ENCODE results near the gene EAPP. TPM values are rescaled to one million over a fixed set of nuclear protein-coding genes. Genes with fewer than 3 reads are reported as not detected.
"Not testable (repeated sequence)": the region's sequence is repeated elsewhere in the genome, so short reads cannot be mapped to it uniquely, and the experiment has no call there.

Gene EAPP
- total and polyA plus RNA-seq, 2 of the 13 experiments (the other 11 are each of a cell fraction or from before 2014, with no cell fraction given) = 68.7 to 110 TPM

DNA sequence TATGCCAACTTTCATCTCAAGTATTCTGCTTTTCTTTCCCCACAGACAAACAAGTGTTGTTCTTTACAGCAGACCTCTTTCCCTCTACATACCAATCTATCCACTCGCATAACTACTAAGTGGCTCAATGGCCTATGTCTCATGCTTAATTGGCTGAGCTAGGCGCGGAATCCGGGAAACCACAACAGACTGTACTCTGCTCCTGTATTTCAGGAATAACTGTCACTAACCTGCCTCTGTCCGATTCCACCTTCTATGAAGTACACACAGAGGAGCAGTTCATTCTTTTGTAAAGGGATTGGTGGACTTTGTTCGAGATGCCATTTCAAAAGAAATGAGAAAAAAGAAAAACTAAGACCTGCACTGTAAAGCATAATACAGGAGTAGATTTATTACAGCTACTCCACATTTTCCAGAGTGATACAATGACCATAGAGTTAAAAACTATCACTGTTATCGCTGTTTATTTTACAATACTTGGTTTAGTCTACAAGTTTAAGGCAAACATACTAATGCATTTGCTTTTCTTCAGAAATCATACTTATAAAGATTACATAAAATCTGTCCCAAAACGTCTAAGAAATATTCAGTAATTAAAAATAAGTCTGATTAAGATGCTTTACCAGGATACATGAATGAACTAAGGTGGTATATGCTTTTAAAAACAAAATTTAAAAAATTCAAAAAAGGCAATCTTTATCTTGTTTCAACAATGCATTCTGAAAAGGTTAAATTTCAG lies 22.7 kb upstream of the EAPP start (continued):
- TF ChIP-seq ELF3 (CRISPR knock-in tag; IDR thresholded peaks at IDR 0.05) (peak; percentile 56; the same call in 1 of the 2 replicates), SP1 (CRISPR knock-in tag; IDR thresholded peaks at IDR 0.05) (peak; percentile 23; the same call in 1 of the 2 replicates), SOX5 (CRISPR knock-in tag; IDR thresholded peaks at IDR 0.05; ENCODE audit: borderline replicate concordance) (peak; percentile 56; the same call in 1 of the 2 replicates), DMAP1 (CRISPR knock-in tag; IDR thresholded peaks at IDR 0.05) (peak; percentile 25; the same call in 1 of the 2 replicates), ZNF331 (CRISPR knock-in tag; IDR thresholded peaks at IDR 0.05) (peak; percentile 80; the same call in 1 of the 2 replicates), MED1 (CRISPR knock-in tag; IDR thresholded peaks at IDR 0.05) (peak; percentile 68), ZNF614 (CRISPR knock-in tag; IDR thresholded peaks at IDR 0.05; ENCODE audit: borderline replicate concordance) (0 out of 2 replicates have a peak, but pooled peaks have one; percentile 44), KAT8 (CRISPR knock-in tag; IDR thresholded peaks at IDR 0.05) (0 out of 2 replicates have a peak, but pooled peaks have one; percentile 22), FOXO1 (CRISPR knock-in tag; IDR thresholded peaks at IDR 0.05) (peak; percentile 23; the same call in 1 of the 2 replicates), EP300 (IDR thresholded peaks at IDR 0.05; ENCODE audit: low read depth in 2 of 2, low read length in 2 of 2) (peak in 1 of 2 experiments; percentile 29; a peak in 1 of 4 replicates), EP300 (CRISPR knock-in tag; IDR thresholded peaks at IDR 0.05; ENCODE audit: borderline replicate concordance) (0 out of 2 replicates have a peak, but pooled peaks have one; percentile 27), IRF2 (CRISPR knock-in tag; IDR thresholded peaks at IDR 0.05) (peak; percentile 72; the same call in 1 of the 2 replicates), HNF4G (IDR thresholded peaks at IDR 0.05; ENCODE audit: borderline replicate concordance, low read depth, low read length) (peak; percentile 51; the same call in 1 of the 2 replicates), ZNF205 (CRISPR knock-in tag; IDR thresholded peaks at IDR 0.05) (0 out of 2 replicates have a peak, but pooled peaks have one; percentile 31)
- TF ChIP-seq SP1 (IDR thresholded peaks at IDR 0.05); HNF4G (CRISPR knock-in tag; IDR thresholded peaks at IDR 0.05; ENCODE audit: borderline replicate concordance, low read depth): not testable (repeated sequence)
- TF ChIP-seq, protein P1, sequence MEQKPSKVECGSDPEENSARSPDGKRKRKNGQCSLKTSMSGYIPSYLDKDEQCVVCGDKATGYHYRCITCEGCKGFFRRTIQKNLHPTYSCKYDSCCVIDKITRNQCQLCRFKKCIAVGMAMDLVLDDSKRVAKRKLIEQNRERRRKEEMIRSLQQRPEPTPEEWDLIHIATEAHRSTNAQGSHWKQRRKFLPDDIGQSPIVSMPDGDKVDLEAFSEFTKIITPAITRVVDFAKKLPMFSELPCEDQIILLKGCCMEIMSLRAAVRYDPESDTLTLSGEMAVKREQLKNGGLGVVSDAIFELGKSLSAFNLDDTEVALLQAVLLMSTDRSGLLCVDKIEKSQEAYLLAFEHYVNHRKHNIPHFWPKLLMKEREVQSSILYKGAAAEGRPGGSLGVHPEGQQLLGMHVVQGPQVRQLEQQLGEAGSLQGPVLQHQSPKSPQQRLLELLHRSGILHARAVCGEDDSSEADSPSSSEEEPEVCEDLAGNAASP (CRISPR knock-in tag; IDR thresholded peaks at IDR 0.05; ENCODE audit: borderline replicate concordance) = peak; percentile 56; the same call in 1 of the 2 replicates
- TF ChIP-seq, protein P2, sequence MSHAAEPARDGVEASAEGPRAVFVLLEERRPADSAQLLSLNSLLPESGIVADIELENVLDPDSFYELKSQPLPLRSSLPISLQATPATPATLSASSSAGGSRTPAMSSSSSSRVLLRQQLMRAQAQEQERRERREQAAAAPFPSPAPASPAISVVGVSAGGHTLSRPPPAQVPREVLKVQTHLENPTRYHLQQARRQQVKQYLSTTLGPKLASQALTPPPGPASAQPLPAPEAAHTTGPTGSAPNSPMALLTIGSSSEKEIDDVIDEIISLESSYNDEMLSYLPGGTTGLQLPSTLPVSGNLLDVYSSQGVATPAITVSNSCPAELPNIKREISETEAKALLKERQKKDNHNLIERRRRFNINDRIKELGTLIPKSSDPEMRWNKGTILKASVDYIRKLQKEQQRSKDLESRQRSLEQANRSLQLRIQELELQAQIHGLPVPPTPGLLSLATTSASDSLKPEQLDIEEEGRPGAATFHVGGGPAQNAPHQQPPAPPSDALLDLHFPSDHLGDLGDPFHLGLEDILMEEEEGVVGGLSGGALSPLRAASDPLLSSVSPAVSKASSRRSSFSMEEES (CRISPR knock-in tag; IDR thresholded peaks at IDR 0.05) = peak; percentile 55; the same call in 1 of the 2 replicates
- TF ChIP-seq, protein P3, sequence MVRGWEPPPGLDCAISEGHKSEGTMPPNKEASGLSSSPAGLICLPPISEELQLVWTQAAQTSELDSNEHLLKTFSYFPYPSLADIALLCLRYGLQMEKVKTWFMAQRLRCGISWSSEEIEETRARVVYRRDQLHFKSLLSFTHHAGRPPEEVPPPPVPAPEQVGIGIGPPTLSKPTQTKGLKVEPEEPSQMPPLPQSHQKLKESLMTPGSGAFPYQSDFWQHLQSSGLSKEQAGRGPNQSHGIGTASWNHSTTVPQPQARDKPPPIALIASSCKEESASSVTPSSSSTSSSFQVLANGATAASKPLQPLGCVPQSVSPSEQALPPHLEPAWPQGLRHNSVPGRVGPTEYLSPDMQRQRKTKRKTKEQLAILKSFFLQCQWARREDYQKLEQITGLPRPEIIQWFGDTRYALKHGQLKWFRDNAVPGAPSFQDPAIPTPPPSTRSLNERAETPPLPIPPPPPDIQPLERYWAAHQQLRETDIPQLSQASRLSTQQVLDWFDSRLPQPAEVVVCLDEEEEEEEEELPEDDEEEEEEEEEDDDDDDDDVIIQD (CRISPR knock-in tag; IDR thresholded peaks at IDR 0.05; ENCODE audit: low read depth) = peak; percentile 62; the same call in 1 of the 2 replicates
- TF ChIP-seq, protein P4, sequence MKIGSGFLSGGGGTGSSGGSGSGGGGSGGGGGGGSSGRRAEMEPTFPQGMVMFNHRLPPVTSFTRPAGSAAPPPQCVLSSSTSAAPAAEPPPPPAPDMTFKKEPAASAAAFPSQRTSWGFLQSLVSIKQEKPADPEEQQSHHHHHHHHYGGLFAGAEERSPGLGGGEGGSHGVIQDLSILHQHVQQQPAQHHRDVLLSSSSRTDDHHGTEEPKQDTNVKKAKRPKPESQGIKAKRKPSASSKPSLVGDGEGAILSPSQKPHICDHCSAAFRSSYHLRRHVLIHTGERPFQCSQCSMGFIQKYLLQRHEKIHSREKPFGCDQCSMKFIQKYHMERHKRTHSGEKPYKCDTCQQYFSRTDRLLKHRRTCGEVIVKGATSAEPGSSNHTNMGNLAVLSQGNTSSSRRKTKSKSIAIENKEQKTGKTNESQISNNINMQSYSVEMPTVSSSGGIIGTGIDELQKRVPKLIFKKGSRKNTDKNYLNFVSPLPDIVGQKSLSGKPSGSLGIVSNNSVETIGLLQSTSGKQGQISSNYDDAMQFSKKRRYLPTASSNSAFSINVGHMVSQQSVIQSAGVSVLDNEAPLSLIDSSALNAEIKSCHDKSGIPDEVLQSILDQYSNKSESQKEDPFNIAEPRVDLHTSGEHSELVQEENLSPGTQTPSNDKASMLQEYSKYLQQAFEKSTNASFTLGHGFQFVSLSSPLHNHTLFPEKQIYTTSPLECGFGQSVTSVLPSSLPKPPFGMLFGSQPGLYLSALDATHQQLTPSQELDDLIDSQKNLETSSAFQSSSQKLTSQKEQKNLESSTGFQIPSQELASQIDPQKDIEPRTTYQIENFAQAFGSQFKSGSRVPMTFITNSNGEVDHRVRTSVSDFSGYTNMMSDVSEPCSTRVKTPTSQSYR (CRISPR knock-in tag; IDR thresholded peaks at IDR 0.05; ENCODE audit: borderline replicate concordance) = 0 out of 2 replicates have a peak, but pooled peaks have one; percentile 46
